HG03108 (cell line): ENCODE data around the gene RHOBTB1.
"Not testable (repeated sequence)": the region's sequence is repeated elsewhere in the genome, so short reads cannot be mapped to it uniquely, and the experiment has no call there.

Experiments used
- ATAC-seq: cut with Tn5 transposase; IDR thresholded peaks from one replicate; pipeline ENCODE4 v1.9.1; 2021; ENCODE audit warnings: moderate library complexity; ENCODE audit not compliant: unreplicated experiment

Gene RHOBTB1

DNA sequence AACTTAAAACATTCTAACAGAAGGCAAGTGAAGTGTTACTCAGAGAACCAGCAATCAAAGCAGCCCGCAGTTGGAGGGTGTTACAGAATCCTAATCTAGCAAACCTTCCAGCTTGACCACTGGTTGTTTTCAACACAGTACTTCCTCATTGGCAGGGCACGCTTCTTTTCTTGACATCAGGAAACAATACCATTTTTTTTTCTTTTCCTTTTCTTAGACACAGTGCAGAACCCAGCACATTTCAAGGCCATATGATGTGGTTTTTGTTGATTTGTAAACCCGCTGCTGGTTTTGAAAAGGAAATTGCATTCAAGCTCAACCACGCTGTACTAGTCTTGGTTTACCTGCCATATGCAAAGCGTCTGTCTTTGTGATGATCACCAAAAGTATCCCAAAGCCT is 33.4 kb downstream of the RHOBTB1 start:
- ATAC-seq, result peak; percentile 54

- ATAC-seq, result no peak
Observed at GRCh38 chr10:60908896-60909295, 35.1 kb downstream of the RHOBTB1 start.

- no peak for ATAC-seq
Observed at GRCh38 chr10:60908031-60908430, 36.0 kb downstream of the RHOBTB1 start.

GRCh38 chr10:60907236-60907635 is 36.7 kb downstream of the RHOBTB1 start:
- ATAC-seq, result no peak

DNA sequence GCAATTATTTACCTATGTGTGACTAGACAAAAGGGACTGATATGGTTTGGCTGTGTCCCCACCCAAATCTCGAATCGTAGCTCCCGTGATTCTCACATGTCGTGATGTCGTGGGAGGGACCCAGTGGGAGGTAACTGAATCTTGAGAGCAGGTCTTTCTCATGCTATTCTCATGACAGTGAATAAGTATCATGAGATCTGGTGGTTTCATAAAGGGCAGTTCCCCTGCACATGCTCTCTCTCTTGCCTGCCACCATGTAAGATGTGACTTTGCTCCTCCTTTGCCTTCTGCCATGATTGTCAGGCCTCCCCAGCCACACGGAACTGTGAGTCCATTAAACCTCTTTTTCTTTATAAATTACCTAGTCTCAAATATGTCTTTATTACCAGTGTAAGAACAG is 37.2 kb downstream of the RHOBTB1 start:
- not testable (repeated sequence) for ATAC-seq

- ATAC-seq, result no peak
Observed at GRCh38 chr10:60906411-60906810, 37.6 kb downstream of the RHOBTB1 start.

DNA sequence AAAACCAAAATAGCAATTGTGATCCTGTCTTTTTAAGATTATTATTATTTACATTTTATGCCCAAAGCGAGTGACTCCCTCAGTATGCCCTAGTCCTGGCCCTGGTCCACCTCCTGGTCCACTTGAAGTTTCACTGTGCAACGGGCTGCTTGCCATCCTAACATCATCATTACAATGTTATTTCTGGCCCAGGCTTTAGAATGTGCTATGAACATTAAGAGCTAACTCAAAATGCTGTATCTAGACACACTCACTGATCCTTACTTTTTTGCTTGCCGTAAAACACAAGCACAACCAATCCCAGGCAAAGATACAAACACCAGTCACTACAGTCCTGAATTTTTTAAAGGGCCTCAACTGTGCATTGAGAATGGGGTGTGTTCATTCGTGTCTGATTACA is 38.4 kb downstream of the RHOBTB1 start:
- no peak for ATAC-seq

DNA sequence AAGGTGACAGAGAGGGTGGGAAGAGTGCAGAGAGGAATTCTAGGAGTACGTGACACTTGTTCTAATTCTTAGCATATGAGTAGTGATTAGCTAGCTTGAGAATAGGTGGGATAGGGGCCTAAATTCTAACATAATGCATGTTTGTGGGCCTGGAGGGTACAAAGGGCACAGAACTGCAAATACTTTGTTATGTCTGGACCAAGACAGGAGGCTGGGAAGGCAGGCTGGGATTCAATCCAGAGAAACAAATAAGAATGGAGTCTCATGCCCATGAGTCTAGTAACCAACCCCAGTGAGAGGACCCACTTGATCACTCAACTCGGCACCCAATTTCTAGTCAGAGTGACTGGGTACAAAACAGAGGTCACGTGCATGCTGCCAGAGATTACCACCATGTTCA is 40.9 kb downstream of the RHOBTB1 start:
- no peak for ATAC-seq

DNA sequence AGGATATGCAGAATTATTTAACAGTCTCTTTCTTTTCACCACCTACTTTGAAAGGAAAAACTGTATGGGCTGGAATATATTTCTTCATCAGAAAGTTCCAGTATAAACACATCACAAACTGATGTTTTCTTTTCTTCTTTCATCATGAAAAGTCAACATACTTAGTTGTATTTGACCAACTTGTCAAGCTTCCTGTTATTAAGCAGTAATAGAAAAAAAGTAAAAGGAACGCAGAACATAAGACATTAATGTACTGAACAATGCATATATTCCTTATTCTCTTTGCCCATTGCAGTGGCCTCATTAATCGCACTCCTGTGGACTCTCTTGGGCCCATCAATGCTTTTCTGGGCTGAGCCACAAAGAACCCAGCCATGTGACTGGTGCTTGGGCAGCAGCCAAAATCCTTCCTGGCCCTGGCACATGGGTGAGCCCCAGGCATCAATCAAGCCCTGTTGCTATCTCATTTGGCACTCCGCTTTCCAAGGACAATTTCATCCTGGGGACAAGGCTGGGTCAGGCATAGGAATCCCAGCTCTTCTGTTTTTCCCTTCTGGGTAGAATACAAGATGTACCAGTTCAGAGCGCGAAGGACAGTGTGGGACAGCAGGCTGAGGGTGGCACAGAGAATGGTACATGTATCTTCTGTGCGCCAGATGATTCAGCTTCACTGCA is 42.3 kb downstream of the RHOBTB1 start:
- no peak for ATAC-seq

DNA sequence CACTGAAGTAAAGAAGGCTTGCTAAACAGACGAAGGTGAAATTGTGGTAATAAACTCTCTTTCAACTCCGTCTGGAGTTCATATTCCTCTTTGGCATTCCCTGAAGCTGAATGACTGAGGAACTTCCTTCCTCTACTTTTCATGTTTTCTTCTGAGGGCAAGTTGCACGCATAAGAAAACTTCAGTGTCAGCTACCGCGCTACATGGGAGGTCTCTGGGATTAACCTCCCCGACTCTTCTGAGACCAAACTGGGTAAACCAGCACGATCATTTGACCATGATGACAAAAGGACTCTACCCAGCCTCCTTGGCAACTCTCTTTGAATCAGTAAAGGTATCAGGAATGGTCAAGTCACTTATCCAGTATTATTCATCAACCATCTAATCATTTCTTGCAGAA is 44.7 kb downstream of the RHOBTB1 start:
- no peak for ATAC-seq

DNA sequence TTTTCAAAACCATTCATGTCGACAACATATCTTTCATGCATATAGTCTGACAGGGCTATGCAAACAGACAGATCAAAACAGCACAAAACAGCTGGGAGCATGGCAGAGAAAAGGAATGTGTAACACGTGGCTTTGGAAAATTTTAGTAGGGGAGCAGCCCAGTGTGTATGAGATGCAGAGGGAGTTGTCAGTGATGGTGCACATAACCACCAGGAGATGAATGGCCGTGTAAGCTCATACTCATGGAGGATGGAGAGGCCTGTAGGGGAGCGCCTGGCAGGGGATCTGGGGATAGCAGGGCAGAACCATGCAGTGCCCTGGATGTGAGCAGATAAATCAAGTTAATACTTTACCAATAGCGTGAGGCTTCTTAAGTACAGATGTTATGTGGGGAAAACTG is 45.7 kb downstream of the RHOBTB1 start:
- ATAC-seq, result no peak

DNA sequence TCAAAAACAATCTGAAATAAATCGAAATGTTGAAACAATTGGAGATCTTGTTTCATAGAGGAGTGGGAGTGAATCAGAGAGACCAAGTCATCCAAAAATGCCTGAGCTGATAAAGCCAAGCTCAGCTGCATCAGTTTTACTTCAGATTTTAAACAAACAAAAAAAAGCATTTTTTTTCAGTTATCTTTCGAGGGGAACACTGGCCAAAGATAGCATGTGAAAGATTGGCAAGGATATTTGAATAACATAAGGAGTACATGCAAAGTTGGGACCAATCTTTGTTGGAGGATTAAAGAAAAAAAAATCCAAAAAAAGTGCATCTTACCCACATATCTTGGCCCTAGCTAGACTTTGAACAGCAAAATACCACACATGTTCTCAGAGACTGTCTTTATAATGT is 47.2 kb downstream of the RHOBTB1 start:
- ATAC-seq, result no peak

DNA sequence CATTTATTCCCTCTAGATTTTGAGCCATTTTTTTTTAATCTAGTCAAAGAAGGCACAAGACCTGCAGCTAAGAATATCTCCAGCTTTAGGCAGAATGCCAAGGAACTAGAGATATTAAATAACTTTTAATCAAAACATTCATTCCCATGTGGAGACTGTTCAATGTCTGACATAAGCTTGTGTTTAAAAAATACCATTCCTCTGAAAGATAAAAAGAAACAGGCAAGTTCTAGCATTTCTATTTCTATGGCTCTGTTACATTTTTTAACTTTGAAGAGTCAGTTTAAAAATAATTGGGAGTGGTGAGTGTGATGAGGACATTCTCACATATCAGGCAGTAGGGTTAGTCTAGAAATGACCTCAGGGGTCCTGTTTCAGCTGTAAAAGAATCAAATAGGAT is 48.0 kb downstream of the RHOBTB1 start:
- ATAC-seq, result no peak

GRCh38 chr10:60894786-60895185 is 49.2 kb downstream of the RHOBTB1 start:
- no peak for ATAC-seq

- ATAC-seq, result no peak
Observed at GRCh38 chr10:60893231-60893630, 50.8 kb downstream of the RHOBTB1 start.

- no peak for ATAC-seq
Observed at GRCh38 chr10:60892571-60892970, 51.4 kb downstream of the RHOBTB1 start.

DNA sequence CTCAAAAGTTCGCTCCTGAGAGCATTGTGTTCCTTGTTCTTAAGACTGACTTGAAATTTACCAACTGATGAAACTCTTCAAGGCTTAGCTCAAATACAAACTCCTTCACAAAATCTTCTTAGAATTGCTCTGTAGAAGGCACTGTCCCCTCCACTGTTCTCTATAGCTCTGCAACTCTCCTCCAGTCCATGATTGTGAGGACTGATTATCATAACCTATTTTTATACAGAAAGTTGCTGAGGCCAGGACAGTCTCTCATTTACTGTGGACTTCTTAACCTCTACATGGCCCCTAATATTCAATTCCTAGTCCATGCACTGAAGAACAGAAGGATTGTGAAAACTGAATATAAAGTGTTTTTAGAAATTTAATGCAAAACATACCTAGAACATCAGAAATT is 53.2 kb downstream of the RHOBTB1 start:
- no peak for ATAC-seq

DNA sequence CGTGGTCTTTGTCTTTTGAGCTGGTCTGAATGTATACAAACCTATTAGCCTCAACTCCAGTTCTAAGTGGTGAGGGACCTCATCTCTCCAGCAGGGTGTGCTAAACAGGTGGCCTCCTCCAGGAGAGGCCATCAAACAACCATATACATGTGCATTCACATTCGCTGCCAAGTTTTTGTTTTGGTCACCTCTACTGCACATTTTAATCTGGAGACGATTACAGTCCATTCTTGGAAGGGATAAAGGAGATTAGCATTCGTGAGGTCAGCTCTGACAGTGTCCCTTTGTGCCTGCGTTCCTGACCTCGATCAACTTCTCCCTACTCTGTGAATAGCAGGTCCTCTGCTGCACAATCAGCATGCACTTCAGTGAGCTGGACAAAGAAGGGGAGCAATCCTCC is 60.8 kb downstream of the RHOBTB1 start:
- ATAC-seq, result no peak

DNA sequence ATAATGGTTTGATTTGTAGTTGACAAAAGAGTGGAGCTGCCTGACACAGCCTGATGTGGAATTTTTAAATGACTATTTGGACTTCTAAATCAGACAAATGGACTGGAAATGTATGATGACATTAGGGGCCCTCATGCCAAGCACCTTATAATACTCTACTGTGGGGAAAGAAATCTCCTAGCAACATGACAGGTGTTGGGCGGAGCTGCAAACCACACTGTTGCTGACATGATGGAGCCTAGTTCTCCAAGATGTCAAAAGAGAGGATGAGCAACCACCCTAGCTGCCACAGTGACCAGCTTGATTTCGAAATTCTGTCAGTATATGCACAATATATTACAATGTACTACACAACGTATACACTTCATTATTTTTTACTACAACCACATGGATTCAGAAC is 65.8 kb downstream of the RHOBTB1 start:
- no peak for ATAC-seq

DNA sequence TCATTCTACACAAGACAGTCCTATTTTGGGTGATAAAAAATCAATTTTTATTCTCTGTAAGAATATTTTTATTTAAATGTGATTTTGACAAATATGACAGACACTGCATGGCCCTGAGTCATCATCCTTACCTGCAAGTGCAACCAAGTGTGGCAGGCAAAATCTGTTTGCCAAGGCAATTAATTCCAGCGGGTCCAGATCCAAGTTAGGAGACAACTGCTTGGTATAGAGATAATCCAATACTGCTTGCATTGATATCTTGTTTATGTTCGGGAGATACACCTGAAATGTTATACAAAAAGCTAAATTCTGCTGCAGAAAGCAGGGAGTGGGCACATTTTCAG is 66.2 kb downstream of the RHOBTB1 start:
- no peak for ATAC-seq

DNA sequence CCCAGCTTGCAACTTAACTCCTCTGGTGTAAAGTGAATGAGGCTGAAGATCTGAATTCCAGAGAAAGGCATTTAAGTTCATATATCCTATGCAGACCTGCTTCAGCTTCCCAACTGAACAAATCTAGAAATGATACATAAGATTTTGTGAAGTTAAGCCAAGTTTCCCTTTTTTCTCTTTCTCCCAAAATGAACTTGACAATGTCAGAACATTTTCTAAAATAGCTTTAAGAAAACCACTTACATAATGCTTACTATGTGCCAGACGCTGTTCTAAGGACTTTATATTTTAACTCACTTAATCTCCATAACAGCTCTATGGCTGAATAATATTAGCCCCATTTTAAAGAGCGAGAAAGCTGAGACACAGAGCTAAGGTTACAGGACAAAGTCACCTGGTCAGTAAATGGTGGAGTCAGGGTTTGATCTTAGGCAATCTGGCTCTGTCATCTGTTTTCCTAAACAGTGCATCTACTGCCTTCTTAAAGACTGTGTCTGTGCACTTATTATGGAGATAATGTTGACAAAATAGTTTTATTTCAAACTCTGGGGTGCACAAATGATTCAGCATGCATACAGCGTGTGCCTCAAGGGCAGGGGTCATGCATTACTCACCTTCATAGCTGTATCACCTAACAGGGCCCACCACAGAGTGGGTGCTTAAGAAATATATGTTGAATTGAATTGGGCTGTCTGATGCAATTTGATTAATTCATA is 66.8 kb downstream of the RHOBTB1 start:
- ATAC-seq, result no peak

- no peak for ATAC-seq
Observed at GRCh38 chr10:60873758-60874157, 70.2 kb downstream of the RHOBTB1 start.

- ATAC-seq, result no peak
Observed at GRCh38 chr10:60872451-60872850, 71.5 kb downstream of the RHOBTB1 start.
